ENCODE data around the gene RUBCNL. TPM values are rescaled to one million over a fixed set of nuclear protein-coding genes. Genes with fewer than 3 reads are reported as not detected.

Gene RUBCNL
- total RNA-seq, 2 experiments from 2014 or later = 0.36 to 0.74 TPM

- no peak overlapping the region for H3K4me3 Mint-ChIP-seq
- peaks cover 5% of the 10 kb centered on the region for H3K36me3 Mint-ChIP-seq (ENCODE audit: low read depth)
- no peaks in the 10 kb centered on the region for H3K27me3 Mint-ChIP-seq
- intact Hi-C loops (cut with micrococcal nuclease) = loop anchor here (2.0 kb wide), 1 partner anchor 15 kb away; no protein-coding TSS in a partner anchor
- ATAC-seq = no peak
- peaks cover 6% of the 10 kb centered on the region for H3K9me3 Mint-ChIP-seq
- peak overlapping the region; percentile 81 for H3K27ac Mint-ChIP-seq
- H3K4me1 Mint-ChIP-seq (ENCODE audit: low read depth) = peaks cover 41% of the 10 kb centered on the region
- TF ChIP-seq CTCF (IDR thresholded peaks at IDR 0.05) = no peak
- POLR2A ChIA-PET = no interaction called here
- CTCF ChIA-PET = no interaction called here
- DNase-seq = no peak
Measured at GRCh38 chr13:46340011-46340410, 47.0 kb downstream of the RUBCNL start.

GRCh38 chr13:46339035-46339666 lies 47.9 kb downstream of the RUBCNL start:
- H3K4me1 Mint-ChIP-seq (ENCODE audit: low read depth) = peaks cover 48% of the 10 kb centered on the region
- TF ChIP-seq CTCF (IDR thresholded peaks at IDR 0.05) = no peak
- H3K36me3 Mint-ChIP-seq (ENCODE audit: low read depth) = peaks cover 5% of the 10 kb centered on the region
- H3K27me3 Mint-ChIP-seq = no peaks in the 10 kb centered on the region
- ChIA-PET POLR2A (interaction anchor here (0.6 kb wide), 1 partner anchor 560 kb away, joined by 5 read pairs; no protein-coding TSS in a partner anchor), CTCF (no interaction called here)
- peaks cover 6% of the 10 kb centered on the region for H3K9me3 Mint-ChIP-seq
- ATAC-seq = no peak
- no peak for DNase-seq
- no peak overlapping the region for H3K4me3 Mint-ChIP-seq
- H3K27ac Mint-ChIP-seq = no peak overlapping the region
- intact Hi-C loops (cut with micrococcal nuclease) = no loop called here

GRCh38 chr13:46337700-46338099 lies 49.4 kb downstream of the RUBCNL start:
- H3K4me1 Mint-ChIP-seq (ENCODE audit: low read depth) = peaks cover 56% of the 10 kb centered on the region
- H3K9me3 Mint-ChIP-seq = peaks cover 6% of the 10 kb centered on the region
- ATAC-seq (no peak), DNase-seq (no peak)
- ChIA-PET POLR2A (interaction anchor here (0.8 kb wide), 1 partner anchor 10 kb away, joined by 4 read pairs; no protein-coding TSS in a partner anchor), CTCF (no interaction called here)
- intact Hi-C loops (cut with micrococcal nuclease) = no loop called here
- H3K4me3 Mint-ChIP-seq = no peak overlapping the region
- H3K27me3 Mint-ChIP-seq = no peaks in the 10 kb centered on the region
- no peak for TF ChIP-seq CTCF (IDR thresholded peaks at IDR 0.05)
- H3K27ac Mint-ChIP-seq = no peak overlapping the region
- H3K36me3 Mint-ChIP-seq (ENCODE audit: low read depth) = peaks cover 5% of the 10 kb centered on the region

- H3K36me3 Mint-ChIP-seq (ENCODE audit: low read depth) = no peaks in the 10 kb centered on the region
- DNase-seq (no peak), ATAC-seq (peak; percentile 68)
- peaks cover 32% of the 10 kb centered on the region for H3K4me1 Mint-ChIP-seq (ENCODE audit: low read depth)
- no peak overlapping the region for H3K4me3 Mint-ChIP-seq
- CTCF ChIA-PET = interaction anchor here (0.7 to 3.4 kb wide), 3 partner anchors 12 to 35 kb away, joined by 3 to 19 read pairs (median 3); no protein-coding TSS in a partner anchor
- POLR2A ChIA-PET = interaction anchor here (1.0 kb wide), 1 partner anchor 21 kb away, joined by 4 read pairs; no protein-coding TSS in a partner anchor
- TF ChIP-seq CTCF (IDR thresholded peaks at IDR 0.05) = no peak
- no peaks in the 10 kb centered on the region for H3K27me3 Mint-ChIP-seq
- intact Hi-C loops (cut with micrococcal nuclease) = no loop called here
- peak overlapping the region; percentile 34 for H3K27ac Mint-ChIP-seq
- peaks cover 4% of the 10 kb centered on the region for H3K9me3 Mint-ChIP-seq
Measured at GRCh38 chr13:46334035-46334822, 52.8 kb downstream of the RUBCNL start.

- intact Hi-C loops (cut with micrococcal nuclease) = no loop called here
- DNase-seq (no peak), ATAC-seq (no peak)
- ChIA-PET POLR2A (no interaction called here), CTCF (no interaction called here)
- Mint-ChIP-seq H3K27me3 (no peaks in the 10 kb centered on the region), H3K27ac (no peak overlapping the region), H3K4me3 (no peak overlapping the region), H3K36me3 (ENCODE audit: low read depth) (no peaks in the 10 kb centered on the region), H3K9me3 (peaks cover 4% of the 10 kb centered on the region), H3K4me1 (ENCODE audit: low read depth) (peaks cover 26% of the 10 kb centered on the region)
- no peak for TF ChIP-seq CTCF (IDR thresholded peaks at IDR 0.05)
Measured at GRCh38 chr13:46332772-46333171, 54.3 kb downstream of the RUBCNL start.
